ENCODE measurements around the gene GALR1.

Gene GALR1

DNA sequence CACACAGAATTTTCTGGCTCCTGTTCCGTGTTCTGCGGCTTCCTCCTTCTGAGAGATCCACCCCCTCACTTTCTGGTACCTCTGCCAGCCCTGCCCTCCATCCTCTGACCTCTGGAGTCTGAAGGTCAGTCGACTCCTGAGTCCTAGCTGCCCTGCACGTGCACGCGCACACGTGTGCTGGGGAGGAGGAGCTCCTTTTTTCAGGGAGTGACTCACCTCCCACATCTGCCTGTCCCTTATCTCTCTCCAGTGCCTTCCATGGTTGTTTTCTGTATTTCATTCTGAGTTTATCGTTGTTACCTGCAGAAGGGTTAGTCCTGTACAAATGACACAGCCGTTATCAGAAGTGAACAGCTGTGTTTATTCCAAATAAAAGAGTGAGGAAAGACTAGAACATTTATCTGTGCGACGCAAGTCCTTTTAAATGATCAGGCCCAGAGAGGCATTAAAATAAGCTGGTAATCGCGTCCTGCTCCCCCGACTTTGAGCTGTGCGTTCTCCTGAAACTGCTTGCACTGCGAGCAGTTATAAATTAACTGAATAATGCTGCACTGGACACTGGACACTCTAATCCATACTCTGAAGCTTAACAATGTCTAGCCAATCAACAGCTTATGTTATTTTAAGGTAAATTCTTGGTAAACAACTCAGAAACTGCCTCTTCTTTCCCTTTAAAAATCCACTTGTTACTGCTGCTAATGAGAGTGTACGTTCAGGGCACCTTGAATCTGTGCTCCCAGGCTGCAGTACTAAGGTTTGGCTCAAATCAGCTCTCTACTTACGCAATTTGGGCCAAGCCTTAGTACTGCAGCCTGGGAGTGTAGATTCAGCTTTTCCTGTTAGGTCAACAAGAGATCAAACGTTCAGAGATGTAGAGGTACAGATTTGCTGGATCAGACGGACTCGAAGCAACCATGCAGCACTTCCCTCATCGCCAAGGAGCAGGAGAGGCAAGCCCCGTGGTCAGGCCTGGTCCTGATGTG lies 72.5 kb downstream of the GALR1 start:
- no peak for DNase-seq (ENCODE audit: low read depth)

DNA sequence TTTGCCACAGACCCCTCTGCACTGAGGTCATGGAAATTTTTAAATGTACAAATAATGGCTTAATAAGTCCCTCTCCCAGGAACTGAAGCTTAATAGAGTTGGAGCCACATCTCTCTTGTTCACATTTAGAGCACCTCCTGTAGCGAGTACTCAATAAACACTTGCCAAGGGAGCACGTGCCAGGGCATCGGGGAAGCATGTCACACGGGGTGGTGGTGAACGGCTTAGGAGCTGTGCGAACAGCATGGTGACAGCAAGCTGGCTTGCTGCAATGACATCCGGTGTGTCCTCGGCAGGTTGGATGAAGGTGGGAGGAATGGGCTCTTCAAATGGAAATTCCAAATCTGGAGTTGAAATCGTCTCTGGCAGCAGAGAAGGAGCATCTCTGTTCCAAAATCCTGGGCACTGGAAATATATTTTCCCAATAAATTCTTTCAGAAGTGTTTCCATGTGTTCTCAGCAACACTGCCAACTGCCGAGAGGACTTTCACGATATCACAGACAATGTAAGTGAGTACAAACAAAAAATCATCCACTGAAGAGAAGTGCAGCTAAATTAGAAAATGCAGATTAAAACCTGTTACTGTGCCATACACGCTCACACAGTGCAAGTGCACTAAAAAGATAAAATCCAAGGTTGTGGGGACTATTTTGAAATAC lies 74.1 kb downstream of the GALR1 start:
- DNase-seq (ENCODE audit: low read depth) = no peak

Data from GM04503 (cell line).